GM18951 (cell line): Measurements from ENCODE around the gene C1orf198.

Source experiments
- POLR2A ChIP-seq: IDR thresholded peaks from 4 replicates; pipeline ENCODE4 v1.6.1; 2011; ENCODE audit warnings: mild to moderate bottlenecking; ENCODE audit not compliant: insufficient read length, insufficient read depth; ENCODE audit errors: extremely low read depth
- in situ Hi-C: fragments of 300-500 bp; cut with MboI; formaldehyde crosslinking; loops from one replicate; pipeline ENCODE4 v1.12.0; 2022; ENCODE audit warnings: low sequenced_read_pairs, mixed read lengths, inconsistent platforms; ENCODE audit not compliant: unreplicated experiment

Gene C1orf198

GRCh38 chr1:230797942-230798365, 70.4 kb downstream of the C1orf198 start:
- no peak for TF ChIP-seq POLR2A
- in situ Hi-C loops = no loop called here

GRCh38 chr1:230797376-230797920, 70.9 kb downstream of the C1orf198 start:
- no peak for TF ChIP-seq POLR2A
- in situ Hi-C loops = no loop called here

GRCh38 chr1:230796626-230797025, 71.7 kb downstream of the C1orf198 start:
- no peak for TF ChIP-seq POLR2A
- in situ Hi-C loops = no loop called here

DNA sequence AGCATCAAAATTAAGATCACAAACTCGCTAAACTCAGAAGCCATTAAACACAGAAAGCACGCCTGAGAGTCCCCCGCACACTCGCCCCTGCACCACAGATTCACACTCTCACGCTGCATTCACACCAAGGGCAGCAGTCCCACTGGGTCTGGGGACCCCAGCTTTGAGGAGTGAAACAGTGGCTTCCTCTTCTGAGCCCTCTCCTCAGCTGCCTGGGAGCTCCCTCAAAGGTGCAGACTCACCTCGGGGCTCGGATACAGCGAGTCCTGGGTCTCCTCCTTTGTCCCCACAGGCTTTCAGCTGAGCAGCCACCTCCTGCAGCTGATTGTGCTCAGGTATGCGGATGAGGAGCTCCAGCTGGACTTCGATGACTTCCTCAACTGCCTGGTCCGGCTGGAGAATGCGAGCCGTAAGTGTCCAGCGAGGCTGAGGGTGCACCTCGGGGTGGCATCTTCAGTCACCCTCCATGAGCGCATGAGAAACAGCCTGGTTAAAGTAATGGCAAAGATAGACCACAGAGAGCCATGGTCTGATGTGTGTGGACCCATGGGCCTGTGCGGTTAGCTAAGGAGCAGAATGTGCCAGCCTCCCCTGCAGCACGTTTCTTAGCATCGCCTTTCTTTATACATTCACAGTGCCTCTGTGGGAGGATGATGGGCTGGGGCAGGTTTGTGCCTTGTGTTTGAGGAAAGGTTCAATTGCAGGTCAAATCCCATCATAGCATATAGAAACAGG, 73.3 kb downstream of the C1orf198 start:
- in situ Hi-C loops = no loop called here
- TF ChIP-seq POLR2A = no peak

DNA sequence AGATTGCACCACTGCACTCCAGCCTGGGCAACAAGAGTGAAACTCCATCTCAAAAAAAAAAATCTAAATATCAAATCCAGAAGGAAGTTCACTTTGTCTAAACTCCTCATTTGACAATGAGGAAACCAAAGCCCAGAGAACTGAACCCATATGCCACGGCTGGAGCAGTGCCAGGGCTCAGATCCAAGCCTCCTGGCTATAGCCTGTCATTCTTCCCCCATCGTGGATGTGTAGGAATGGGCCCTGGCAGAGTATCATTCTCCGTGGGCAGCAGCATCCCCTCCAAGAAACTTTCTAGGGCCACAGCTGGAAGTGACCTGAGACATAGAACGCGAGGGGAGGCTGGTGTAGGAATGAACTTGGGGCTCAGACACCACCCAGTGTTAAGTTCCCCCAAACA, 73.9 kb downstream of the C1orf198 start:
- TF ChIP-seq POLR2A = no peak
- in situ Hi-C loops = no loop called here

DNA sequence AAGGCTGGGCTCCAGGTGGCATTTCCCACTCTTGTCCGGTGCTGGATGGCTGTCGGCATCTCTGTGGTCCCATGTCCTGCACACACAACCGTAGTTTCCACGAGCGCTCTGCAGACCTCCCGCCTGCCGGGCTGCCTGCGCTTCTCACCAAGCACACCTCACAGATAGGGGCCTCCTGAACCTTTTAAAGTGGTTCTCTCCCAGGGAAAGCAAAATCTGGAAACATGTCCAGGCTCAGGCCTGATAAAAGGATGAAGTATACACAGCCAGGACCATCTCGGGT, 74.9 kb downstream of the C1orf198 start:
- in situ Hi-C loops = no loop called here
- no peak for TF ChIP-seq POLR2A

DNA sequence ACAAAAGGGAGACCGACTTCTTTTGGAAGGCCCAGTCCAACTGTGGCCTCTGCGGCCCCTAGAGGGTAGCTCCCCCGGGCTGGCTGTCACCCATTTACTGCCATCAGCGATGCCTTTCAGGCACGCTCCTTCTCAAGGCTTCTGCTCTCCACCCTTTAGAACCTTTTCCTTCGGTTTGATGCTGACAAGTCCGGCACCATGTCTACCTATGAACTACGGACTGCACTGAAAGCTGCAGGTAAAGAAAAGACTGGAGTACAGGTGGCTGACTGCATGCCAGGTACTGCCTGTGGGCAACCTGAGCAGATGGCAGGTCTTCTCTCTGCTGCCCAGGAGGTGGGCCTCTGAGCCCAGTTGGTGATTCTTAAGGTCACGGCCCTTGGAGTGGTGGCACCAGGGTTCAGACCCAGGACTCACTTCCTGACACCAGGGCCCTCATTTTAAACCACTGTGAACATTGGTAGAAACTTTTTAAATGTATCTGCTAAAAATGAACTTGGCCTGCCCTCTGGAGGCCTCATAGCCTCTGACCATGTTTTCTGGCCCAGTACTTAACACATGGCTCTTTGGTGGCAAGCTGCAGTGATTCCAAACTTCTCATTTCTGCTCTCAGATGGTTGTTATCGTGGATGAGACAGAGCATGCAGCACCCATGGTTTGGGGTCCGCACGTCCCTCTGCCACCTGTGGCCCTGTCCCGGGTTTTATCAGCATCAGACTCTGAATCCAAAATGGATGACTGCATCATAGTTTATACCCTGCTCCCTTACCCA, 75.4 kb downstream of the C1orf198 start:
- in situ Hi-C loops = no loop called here
- no peak for TF ChIP-seq POLR2A

- in situ Hi-C loops = no loop called here
- no peak for TF ChIP-seq POLR2A
These were observed 76.2 kb downstream of the C1orf198 start for GRCh38 chr1:230791986-230792564.

DNA sequence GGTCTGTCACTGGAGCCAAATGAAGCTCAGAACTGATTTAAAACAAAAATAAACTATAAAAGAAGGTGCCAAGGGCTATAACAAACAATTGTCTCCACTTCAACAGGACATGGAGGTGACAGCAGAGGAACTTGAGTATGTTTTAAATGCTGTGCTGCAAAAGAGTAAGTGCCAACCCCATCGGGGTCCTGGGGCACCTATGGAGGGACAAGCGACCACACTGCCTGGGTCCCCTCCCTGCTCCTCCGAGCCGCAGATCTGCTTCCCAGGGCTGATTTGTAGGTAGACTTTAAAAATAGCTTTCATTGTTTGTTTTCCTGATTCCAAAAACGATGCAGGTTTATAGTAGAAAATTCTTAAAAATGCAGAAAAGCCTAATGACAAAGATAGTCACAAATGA, 78.3 kb downstream of the C1orf198 start:
- in situ Hi-C loops = no loop called here
- no peak for TF ChIP-seq POLR2A

GRCh38 chr1:230788561-230789275, 79.6 kb downstream of the C1orf198 start:
- in situ Hi-C loops = no loop called here
- TF ChIP-seq POLR2A = no peak

DNA sequence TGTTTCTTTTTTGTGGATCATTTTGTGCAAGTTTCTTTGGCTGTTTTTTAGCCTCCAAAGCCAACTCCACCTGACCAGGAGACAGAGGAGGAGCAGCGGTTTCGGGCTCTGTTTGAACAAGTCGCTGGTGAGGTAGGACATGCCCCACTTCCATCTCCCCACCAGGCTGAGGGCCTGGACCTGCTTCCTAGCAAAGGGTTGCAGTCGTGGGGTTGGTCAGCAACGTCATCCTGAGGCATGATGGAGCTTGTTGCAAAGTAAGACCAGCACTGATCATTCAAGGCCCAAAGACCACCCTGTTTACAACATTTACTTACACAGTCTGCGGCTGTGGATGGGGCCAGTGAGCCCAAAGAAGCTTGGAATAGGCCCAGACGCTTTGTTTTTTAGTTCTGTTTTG, 80.8 kb downstream of the C1orf198 start:
- in situ Hi-C loops = no loop called here
- TF ChIP-seq POLR2A = no peak
